Esophagus mucosa (tissue), 1 donor: ENCODE results near the gene AOPEP. TPM values are rescaled to one million over a fixed set of nuclear protein-coding genes. Genes with fewer than 3 reads are reported as not detected.

Experiments used
- ATAC-seq: fragments of 200-7000 bp; cut with Tn5 transposase; one replicate; pipeline ENCODE4 v1.9.1; 2020
- total RNA-seq: library from RNA; stranded (reverse); gene quantifications from one replicate; pipeline ENCODE4 v1.2.4, GENCODE V29; 2023
- donor health status: DM: yes; HTN: yes; CAD: no.

Gene AOPEP
- total RNA-seq, 1 donor from 2014 or later = 113 TPM

GRCh38 chr9:94794476-94795167, 68.1 kb downstream of the AOPEP start:
- ATAC-seq = no peak

- no peak for ATAC-seq
Observed at GRCh38 chr9:94796687-94797086, 70.2 kb downstream of the AOPEP start.

DNA sequence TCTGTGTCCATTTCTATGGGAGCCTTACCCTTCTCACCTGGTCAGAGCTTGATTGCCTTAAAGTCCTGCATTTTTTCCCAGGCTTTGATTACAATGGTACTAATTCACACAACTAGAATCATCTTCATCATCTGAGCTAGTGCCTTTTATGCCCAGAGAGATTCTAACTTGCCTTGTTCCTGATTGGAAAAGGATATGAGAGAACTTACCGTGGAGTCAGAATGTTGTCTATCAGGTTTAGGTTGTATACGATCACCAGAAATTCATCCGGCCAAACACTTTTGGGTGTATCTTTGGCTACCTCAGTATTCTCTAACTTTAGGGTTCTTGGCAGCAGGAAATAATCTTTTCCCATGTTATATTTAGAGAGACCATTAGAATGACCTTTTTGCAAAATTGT, 71.7 kb downstream of the AOPEP start:
- peak; percentile 53 for ATAC-seq

DNA sequence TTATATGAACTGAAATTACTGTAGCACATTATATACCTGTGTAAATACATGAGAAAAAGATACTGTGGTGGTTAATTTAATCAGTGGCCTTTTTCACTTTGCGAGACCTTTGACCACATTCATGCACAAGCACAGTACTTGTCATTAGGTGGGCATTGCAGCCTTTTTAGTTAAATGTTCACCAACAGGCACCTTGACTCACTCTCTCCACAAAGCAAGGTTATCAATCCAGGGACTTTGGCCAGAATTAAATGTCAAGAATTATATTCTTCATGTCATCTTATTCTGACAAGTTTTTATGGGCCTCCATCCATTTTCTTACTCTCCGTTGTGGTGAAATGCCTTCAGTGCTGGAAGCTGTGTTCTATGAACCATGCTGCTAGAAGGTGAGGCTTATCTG, 72.2 kb downstream of the AOPEP start:
- ATAC-seq = no peak

- ATAC-seq = peak; percentile 38
Observed at GRCh38 chr9:94799578-94800264, 73.2 kb downstream of the AOPEP start.

DNA sequence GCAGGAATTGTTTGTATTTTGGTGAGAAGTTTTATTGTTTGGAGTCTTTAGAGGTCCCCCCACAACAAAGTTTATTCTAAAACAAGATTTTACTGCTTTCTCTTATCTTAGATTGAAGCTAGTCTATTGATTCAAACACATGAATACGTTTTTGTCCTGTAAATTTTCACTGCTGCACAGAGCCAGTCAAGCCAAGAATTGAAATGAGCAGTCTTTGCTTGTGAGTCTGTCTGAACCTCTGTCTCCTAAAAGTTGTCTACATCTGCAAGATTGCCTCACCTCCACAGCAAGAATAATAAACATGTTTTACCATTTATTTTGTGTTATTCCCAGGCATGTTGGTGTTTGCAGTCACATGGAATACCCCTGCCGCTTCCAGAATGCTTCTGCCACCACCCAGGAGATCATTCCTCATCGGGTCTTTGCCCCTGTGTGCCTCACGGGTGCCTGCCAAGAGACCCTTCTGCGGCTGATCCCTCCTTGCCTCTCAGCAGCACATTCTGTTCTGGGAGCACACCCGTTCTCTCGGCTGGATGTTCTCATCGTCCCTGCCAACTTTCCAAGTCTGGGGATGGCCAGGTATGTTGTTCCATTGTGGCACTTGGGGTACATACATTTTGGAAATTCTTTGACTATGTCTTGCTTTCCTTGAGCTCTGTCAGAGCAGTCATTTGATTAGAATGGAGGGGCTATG, 74.1 kb downstream of the AOPEP start:
- no peak for ATAC-seq

DNA sequence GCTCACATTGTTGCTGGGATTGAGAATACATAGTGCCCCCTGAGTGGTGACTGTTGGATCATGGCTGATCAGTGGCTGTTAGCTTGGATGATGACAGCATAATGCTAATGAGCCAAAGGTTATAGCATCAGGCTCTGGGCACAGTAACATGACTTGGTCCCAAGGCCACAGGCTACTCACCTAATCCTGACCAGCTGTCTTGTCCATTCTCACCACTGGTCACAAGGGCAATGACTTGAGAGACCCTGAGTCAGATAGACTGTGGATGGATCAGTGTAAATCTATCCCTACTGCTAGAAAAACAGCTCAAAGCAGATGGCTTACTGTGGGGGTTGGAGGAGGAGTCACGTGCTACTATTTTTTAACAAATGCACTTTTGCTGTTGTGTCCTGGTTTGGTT, 74.7 kb downstream of the AOPEP start:
- ATAC-seq = no peak

- ATAC-seq = no peak
Observed at GRCh38 chr9:94801681-94802080, 75.2 kb downstream of the AOPEP start.

- no peak for ATAC-seq
Observed at GRCh38 chr9:94802251-94802650, 75.8 kb downstream of the AOPEP start.

DNA sequence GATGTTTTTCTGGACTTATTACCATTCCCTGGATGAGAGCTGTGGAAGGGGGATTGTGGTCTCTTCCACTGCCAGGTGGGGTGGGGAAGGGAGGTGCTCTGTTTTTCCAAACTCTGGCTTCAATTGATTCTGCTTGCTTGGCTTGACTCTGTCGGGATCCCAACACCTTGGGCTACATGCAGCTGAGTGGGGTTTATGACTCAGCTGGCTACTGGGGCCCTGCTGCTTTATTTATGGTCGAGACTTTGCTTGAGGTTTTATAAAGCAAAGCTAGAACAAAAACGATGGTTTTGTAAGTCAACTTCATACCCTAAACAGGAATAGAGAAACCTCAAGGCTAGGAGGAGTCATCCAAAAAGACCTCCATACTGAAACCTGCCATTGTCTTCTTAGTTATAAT, 76.3 kb downstream of the AOPEP start:
- ATAC-seq = no peak

DNA sequence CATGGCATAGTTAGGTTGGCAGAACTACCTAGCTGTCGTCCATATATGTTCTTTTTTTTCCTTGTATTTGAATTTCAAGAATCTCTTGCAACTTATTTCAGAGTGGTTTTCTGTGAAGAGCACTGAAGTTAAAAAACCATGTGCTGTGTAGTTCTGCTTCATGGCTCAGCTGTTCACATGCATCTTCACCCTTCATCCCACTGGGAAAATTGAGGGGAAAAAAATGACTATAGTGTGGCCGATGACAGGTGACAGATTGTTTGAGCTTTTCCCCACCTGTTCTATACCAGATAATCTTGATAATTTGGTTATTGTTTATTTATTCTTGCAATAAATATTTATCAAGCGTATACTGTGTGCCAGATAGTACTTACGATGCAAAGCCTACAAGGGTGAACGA, 77.8 kb downstream of the AOPEP start:
- ATAC-seq = no peak

DNA sequence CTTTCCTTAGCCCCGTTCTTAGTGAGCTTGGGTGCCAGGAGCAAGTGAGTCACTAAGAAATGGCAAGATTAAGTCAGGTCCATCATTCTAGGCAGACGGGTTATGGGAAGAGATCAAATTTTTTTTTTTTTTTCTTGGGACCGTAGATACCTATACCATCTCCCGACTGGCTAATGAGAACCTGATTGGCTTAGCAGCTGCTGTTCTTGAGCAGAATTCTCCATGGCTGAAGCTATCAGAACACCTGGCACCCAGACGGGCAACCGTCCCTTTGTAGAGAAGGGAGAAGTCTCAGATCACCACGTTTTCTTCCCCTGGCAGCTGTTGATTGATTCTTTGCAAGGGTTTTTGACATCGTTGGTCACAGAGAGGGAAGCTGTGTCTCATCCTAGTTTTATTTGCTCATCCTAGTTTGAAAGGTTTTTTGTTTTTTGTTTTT, 78.6 kb downstream of the AOPEP start:
- peak; percentile 58 for ATAC-seq

DNA sequence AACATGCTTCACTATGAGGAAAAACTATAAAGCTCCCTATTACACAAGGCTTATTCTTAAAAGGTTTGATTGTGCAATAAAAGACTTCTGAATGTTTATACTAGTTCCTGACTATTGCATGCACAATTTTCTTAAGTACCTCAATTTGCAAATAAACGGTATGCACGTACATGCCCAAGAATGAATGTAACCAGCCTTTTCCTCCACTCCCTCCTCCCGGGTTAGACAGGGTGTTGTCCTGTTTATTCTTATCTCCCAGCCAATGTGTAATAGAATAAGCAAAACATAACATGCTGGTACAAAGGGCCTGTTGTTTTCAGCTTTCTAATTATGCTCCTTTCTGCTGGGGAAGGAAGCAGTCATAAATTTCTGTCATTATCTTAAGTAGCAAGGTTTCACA, 79.1 kb downstream of the AOPEP start:
- ATAC-seq = peak; percentile 95

DNA sequence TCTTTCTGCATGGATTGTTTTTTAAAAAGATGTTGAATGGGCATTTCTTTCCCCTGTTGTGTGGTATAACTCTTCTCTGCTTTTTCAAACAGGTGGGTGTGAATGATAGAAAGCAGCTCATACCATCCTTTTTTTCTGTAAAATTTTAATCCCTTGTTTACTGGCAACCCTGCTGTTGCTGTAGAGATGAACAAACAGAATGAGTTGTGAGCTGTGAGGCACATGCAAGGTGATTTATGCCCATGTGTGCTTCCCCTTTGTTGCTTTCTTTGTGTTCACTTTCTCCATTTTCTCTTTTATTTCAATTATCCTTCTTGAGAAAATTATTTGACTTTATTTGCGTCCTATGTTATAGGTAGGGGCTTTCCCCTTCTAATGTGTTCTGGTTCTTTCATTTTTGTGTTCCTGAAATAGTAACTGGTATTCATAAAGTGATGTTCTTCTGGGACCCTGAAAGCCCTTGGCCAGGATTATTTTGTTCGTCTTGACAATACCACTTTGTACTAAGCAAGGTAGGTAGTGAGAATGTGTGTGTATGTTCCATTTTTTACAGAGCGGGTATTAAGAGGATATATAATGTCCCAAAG, 79.9 kb downstream of the AOPEP start:
- no peak for ATAC-seq

GRCh38 chr9:94807556-94807955, 81.1 kb downstream of the AOPEP start:
- ATAC-seq = no peak

DNA sequence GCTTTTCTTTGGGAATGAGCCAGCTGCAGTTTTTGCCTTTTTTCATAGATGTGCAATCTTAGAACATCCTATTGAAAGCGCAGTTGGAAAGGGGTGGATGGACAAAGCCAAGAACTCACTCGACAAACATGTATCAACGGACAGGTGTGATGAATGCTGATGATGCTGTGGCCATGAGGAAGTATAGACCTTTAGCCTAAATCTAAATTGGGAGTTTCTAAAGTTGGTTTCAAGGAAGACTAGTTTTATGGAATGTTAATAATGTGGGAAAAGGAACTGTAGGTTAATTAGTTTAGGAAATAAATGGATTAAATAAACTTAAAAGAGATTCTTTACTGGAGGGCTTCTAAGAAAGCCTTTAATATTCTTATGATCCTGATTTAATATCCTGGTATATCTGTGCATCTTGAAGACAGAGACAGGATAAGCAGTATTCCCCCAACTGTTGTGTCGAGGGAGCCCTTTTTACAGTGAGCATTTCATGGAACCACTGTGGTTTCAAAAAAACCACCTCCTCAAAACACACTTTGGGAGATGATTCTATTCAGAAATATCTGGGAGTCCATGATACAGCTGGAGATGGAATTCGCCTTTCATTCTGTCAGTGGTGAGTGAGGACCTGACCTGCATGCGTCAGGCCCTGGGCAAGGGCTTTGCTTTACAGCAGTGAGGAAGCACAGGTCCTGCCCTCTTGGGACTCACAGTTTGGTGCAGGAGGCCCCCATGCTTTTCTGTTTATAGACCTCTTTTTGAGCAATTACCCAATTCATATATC, 82.6 kb downstream of the AOPEP start:
- no peak for ATAC-seq

GRCh38 chr9:94809778-94810177, 83.3 kb downstream of the AOPEP start:
- no peak for ATAC-seq

DNA sequence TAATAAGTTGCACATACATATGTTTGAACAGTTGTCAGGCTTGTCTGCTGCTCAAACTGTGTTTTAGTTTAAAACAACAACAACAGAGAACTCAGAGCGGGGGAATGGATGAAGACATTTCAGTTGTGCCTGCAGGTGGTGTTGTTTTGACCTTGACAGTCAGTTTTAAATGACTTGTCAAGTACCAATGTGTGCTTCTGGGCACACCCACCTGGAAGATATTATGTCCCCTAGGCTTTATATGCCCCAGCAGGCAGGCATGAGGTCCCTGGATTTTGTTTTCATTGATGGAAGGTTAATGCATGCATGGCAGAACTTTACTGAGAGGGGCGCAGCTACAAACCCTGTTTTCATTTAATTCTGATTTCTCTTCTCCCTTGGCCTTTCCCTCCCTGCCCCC, 84.6 kb downstream of the AOPEP start:
- ATAC-seq = no peak

- ATAC-seq = no peak
Observed at GRCh38 chr9:94812343-94812742, 85.8 kb downstream of the AOPEP start.

DNA sequence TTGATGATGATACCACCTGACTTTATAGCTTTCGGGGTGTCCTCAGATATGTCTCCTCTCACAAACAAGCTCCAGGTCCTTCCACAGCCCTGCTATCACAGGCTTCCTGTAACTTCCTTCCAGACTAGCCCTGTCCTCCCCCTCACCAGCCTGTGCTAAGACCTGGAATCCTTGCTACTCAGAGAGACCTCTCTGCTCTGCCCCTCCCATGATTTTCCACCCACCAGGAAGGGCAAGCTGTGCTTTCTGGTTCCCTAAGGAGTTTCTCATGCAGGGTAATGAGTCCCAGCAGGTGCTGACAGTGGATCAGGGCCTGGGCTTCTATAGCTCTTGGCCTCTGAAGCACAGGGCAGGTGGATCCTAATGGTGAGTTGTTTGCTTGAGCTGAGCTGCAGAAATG, 86.9 kb downstream of the AOPEP start:
- no peak for ATAC-seq

GRCh38 chr9:94817291-94818177, 91.0 kb downstream of the AOPEP start:
- ATAC-seq = no peak

GRCh38 chr9:94818178-94818541, 91.7 kb downstream of the AOPEP start:
- ATAC-seq = peak; percentile 41
